Activated CD8-positive, alpha-beta T cell treated with anti-CD3 and anti-CD28 coated beads for 36 hours (primary cell): Measurements from ENCODE around the gene MFSD2A. TPM values are rescaled to one million over a fixed set of nuclear protein-coding genes. Genes with fewer than 3 reads are reported as not detected.

Experiments used
- ATAC-seq: fragments of 200-7000 bp; cut with Tn5 transposase; one replicate; pipeline ENCODE4 v1.10.0; 2021; ENCODE audit warnings: mild to moderate bottlenecking, moderate library complexity
- CTCF ChIA-PET: fragments of 350-600 bp; sonication (Branson Sonifier 250); formaldehyde crosslinking; loops from one replicate; lab custom pipeline; 2021; ENCODE audit warnings: antibody characterized with exemption; lab: Charles Lee
- POLR2A ChIA-PET: fragments of 350-600 bp; sonication (Branson Sonifier 250); formaldehyde crosslinking; loops from one replicate; lab custom pipeline; 2021; ENCODE audit warnings: antibody characterized with exemption; lab: Charles Lee
- DNase-seq: peaks from one replicate; pipeline ENCODE4 v3.0.0-alpha.2; 2020
- H3K27ac Mint-ChIP-seq: one replicate; pipeline ENCODE4 v1.8.0; 2021; ENCODE audit warnings: mild to moderate bottlenecking, mixed read lengths
- H3K27me3 Mint-ChIP-seq: one replicate; pipeline ENCODE4 v1.8.0; 2021; ENCODE audit warnings: mixed read lengths
- H3K36me3 Mint-ChIP-seq: one replicate; pipeline ENCODE4 v1.8.0; 2021; ENCODE audit warnings: low read depth, mixed read lengths
- H3K4me1 Mint-ChIP-seq: one replicate; pipeline ENCODE4 v1.8.0; 2021; ENCODE audit warnings: low read depth, mixed read lengths
- H3K4me3 Mint-ChIP-seq: one replicate; pipeline ENCODE4 v1.8.0; 2021; ENCODE audit warnings: mild to moderate bottlenecking, moderate library complexity, mixed read lengths
- H3K9me3 Mint-ChIP-seq: one replicate; pipeline ENCODE4 v1.8.0; 2021; ENCODE audit warnings: mixed read lengths
- CTCF ChIP-seq: fragments of 200-600 bp; IDR thresholded peaks from one replicate; pipeline ENCODE4 v1.8.0; 2022; ENCODE audit warnings: antibody characterized with exemption, mild to moderate bottlenecking
- intact Hi-C: fragments of 100-400 bp; cut with micrococcal nuclease; formaldehyde crosslinking; loops from one replicate; pipeline ENCODE4 v1.10.0; 2022
- total RNA-seq, 2 experiments: library from RNA; stranded (reverse); gene quantifications; one replicate each; pipeline ENCODE4 v1.2.3, GENCODE V29; 2021

Gene MFSD2A
- total RNA-seq, 2 experiments from 2014 or later, result 15.0 to 19.3 TPM

- no peaks in the 10 kb centered on the region for H3K9me3 Mint-ChIP-seq
- no peak for TF ChIP-seq CTCF
- no peaks in the 10 kb centered on the region for H3K27me3 Mint-ChIP-seq
- ChIA-PET CTCF (interaction anchor here (18.9 kb wide), 1 partner anchor 49 kb away, joined by 293 read pairs; no protein-coding TSS in a partner anchor), POLR2A (interaction anchor here (1.0 to 1.5 kb wide), 3 partner anchors 12 to 67 kb away, joined by 3 to 5 read pairs (median 3); no protein-coding TSS in a partner anchor)
- intact Hi-C loops, result loop anchor here (5.0 kb wide), 1 partner anchor 152 kb away; no protein-coding TSS in a partner anchor
- H3K4me1 Mint-ChIP-seq, result no peaks in the 10 kb centered on the region
- H3K4me3 Mint-ChIP-seq, result no peak overlapping the region
- peaks cover 36% of the 10 kb centered on the region for H3K36me3 Mint-ChIP-seq
- no peak overlapping the region for H3K27ac Mint-ChIP-seq
- ATAC-seq (no peak), DNase-seq (no peak)
Measured at GRCh38 chr1:39969531-39970270, 14.8 kb downstream of the MFSD2A start.

GRCh38 chr1:39970274-39970673 lies 15.3 kb downstream of the MFSD2A start:
- no peak for DNase-seq
- Mint-ChIP-seq H3K27ac (no peak overlapping the region), H3K27me3 (no peaks in the 10 kb centered on the region), H3K4me3 (no peak overlapping the region), H3K4me1 (no peaks in the 10 kb centered on the region), H3K36me3 (peaks cover 33% of the 10 kb centered on the region), H3K9me3 (no peaks in the 10 kb centered on the region)
- intact Hi-C loops, result loop anchor here (5.0 kb wide), 1 partner anchor 153 kb away; no protein-coding TSS in a partner anchor
- ChIA-PET CTCF (interaction anchor here (5.3 to 18.9 kb wide), 2 partner anchors 49 to 62 kb away, joined by 37 to 293 read pairs; no protein-coding TSS in a partner anchor), POLR2A (interaction anchor here (1.0 to 1.5 kb wide), 3 partner anchors 12 to 68 kb away, joined by 3 to 5 read pairs (median 3); no protein-coding TSS in a partner anchor)
- ATAC-seq, result no peak
- no peak for TF ChIP-seq CTCF

GRCh38 chr1:39971138-39971537 lies 16.2 kb downstream of the MFSD2A start:
- Mint-ChIP-seq H3K4me3 (no peak overlapping the region), H3K4me1 (no peaks in the 10 kb centered on the region), H3K36me3 (peaks cover 24% of the 10 kb centered on the region), H3K27ac (no peak overlapping the region), H3K9me3 (no peaks in the 10 kb centered on the region), H3K27me3 (no peaks in the 10 kb centered on the region)
- intact Hi-C loops, result loop anchor here (5.0 kb wide), 1 partner anchor 154 kb away; no protein-coding TSS in a partner anchor
- CTCF ChIA-PET, result interaction anchor here (3.3 to 18.9 kb wide), 4 partner anchors 14 to 154 kb away, joined by 25 to 293 read pairs (median 36); no protein-coding TSS in a partner anchor
- POLR2A ChIA-PET, result interaction anchor here (1.0 to 2.1 kb wide), 2 partner anchors 15 to 17 kb away, joined by 4 to 11 read pairs; no protein-coding TSS in a partner anchor
- no peak for TF ChIP-seq CTCF
- ATAC-seq (no peak), DNase-seq (no peak)

GRCh38 chr1:39973503-39974135 lies 18.7 kb downstream of the MFSD2A start:
- ChIA-PET POLR2A (interaction anchor here (0.6 to 1.2 kb wide), 4 partner anchors 18 to 514 kb away, joined by 3 read pairs; no protein-coding TSS in a partner anchor), CTCF (interaction anchor here (0.6 to 18.9 kb wide), 45 partner anchors 8 to 365 kb away, joined by 3 to 293 read pairs (median 4); partner anchors contain the start of genes MYCL and PPIE)
- Mint-ChIP-seq H3K36me3 (peaks cover 2% of the 10 kb centered on the region), H3K4me1 (no peaks in the 10 kb centered on the region), H3K27me3 (no peaks in the 10 kb centered on the region), H3K9me3 (no peaks in the 10 kb centered on the region), H3K4me3 (no peak overlapping the region), H3K27ac (no peak overlapping the region)
- intact Hi-C loops, result loop anchor here (2.0 to 5.0 kb wide), 2 partner anchors 55 to 156 kb away; no protein-coding TSS in a partner anchor
- TF ChIP-seq CTCF, result peak; percentile 99
- ATAC-seq (peak; percentile 85), DNase-seq (peak; percentile 84)
